A549 treated with dexamethasone at 1 μM for 4 hours (cell line): Measurements from ENCODE around the gene C20orf204. TPM values are rescaled to one million over a fixed set of nuclear protein-coding genes. Genes with fewer than 3 reads are reported as not detected.

Experiments
- total RNA-seq: library from RNA; stranded (reverse); fragments of 200-300 nt; extraction: Qiagen RNA extraction; gene quantifications from 5 replicates; pipeline ENCODE4 v1.2.3, GENCODE V29; 2022

C20orf204 gene, protein sequence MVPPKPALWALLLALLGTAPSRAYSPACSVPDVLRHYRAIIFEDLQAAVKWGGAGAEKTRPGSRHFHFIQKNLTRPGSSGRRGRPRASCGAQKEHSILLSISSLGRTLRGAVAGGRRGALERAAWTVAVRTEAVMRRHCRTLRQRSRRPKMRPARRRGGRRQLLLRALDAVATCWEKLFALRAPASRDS
- 0.18 to 0.39 TPM (median 0.29 TPM) in 5 replicates for total RNA-seq

DNA sequence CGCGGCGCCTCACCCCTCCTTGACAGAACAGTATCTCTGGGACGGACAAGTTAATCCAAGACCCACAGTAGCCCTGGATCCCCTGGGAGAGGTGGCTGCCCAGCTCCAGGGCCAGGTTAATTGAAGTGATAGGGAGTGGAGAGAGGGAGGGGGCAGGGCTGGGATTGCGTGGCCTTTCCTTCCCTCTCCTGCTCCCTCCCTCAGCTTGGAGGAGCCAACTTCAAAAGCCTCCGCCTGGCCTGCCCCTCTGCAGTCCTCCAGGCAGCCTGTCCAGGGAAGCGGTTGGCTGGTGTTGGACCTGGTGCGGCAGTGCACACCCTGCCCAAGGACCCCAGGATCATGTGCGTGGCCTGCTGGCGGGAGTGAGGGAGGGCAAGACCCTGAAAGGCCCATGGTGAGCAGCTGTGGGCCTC, at the start of gene C20orf204:
Gene C20orf204 (plus strand): TSS at position 250 of the 413 bp plus-strand sequence. CDS start 142 bp downstream, at position 392.

DNA sequence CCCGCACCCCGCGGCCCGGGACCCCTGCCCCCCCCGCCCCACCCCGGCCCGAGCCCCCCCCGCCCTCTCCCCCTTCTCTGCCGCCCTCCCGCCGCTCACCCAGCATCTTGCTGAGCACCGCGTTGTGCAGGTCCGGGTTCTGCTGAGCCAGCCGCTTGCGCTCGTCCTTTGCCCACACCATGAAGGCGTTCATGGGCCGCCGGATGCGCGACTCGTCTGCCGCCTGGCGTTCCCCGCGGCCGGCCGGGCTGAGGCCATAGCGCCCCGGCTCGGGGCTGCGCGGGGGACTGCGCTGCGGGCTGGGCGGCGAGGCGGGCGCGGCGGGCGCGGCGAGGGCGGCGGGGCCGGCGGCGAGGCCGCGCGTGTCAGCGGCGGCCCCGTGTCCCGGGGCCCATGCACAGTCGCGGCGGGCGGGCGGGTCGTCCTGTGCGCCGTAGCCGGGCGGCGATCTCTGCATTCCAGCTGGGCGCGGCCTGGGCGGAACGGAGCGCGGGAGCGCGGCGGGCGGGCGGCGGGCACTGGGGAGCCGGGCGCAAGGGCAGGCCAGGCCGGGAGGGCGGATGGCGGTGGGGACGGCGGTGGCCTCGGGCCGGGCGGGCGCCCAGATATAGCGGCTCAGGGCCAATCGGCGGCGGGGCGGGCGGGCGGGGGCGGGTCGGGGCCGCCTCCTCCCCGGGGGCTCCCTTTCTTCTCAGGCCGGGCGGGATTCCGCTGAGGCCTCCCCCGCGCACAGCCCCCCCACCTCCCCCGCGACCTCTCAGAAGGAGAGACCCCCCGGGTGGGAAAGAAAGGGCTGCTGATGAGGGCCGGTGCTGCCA, 13.3 kb downstream of the C20orf204 start, which contains the start of gene SOX18:
Gene SOX18 (minus strand): TSS at position 580 of the 818 bp plus-strand sequence. CDS start 123 bp downstream, at position 457.

DNA sequence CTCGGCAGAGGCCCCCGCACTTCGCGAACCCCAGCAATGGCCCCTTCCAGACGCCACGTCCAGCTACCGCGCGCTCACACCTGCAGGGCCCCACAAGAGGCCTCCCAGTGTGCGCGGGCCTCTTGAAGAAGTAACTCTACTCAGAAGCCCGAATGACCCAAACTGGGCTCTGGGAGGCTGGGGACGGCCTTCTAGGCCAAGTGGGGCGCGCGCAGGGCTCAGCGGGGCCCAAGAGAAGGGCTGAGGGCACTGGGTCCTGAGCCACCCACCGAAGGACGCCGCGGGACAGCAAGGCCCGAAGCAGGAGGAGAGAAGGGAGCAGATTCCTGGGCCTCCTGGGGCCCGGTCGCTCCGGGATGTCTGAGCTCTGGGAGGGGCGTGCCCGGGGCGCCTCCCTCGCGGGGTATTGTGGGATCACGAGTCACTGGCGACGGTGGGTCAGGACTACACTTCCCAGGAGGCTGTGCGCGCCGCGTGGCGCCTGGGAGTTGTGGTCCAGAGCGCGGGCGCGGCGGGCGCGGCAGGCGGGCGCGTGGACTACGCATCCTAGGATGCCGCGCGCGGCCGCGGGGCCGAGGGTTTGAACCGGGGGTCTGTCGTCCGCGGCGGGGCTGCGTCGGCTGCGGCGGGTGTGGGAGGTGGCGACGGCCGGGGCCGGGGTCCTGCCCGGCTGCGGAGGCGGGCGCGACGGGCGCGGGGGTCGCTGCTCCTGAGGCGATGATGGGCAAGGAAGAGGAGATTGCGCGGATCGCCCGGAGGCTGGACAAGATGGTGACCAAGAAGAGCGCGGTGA, 26.8 kb downstream of the C20orf204 start, which contains the start of gene TCEA2:
Gene TCEA2 (plus strand): TSS at position 603 of the 793 bp plus-strand sequence. CDS start 115 bp downstream, at position 718.

DNA sequence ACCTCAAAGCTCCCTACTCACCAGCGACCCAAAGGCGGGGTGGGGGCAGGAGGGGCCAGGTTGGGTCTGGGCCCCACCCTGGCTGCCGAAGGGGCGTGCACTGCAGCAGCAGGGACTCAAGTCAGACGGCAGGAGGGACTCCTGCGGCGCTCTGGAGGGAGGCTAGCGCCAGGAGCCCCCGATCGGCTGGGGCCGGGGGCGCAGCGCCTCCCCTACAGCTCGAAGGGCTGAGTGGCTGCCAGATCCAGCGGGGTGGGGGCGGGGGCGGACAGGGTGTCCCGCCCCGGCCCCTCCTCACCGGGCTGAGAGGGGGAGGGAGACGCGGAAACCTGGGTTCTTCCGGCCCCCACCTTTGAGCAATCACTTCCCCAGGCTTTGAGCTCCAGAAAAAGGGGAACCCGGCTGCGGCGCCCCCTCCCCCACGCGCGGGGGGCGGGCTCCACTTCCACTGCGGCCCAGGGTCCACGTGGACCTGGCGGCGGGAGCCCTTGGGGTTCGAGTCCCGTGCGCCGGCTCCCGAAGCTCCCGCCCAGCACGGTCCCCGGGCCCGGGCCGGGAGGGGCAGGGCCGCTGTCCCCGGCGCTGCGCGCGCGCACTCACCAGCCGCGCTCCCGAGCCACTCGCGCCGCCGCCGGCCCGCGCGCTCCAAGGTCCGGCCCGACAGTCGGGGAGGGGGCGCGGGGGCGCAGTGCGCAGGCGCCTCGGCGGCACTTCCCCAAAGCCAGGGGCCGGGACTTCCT, 43.5 kb downstream of the C20orf204 start, which contains the start of gene RGS19:
Gene RGS19 (minus strand): TSS at position 246 of the 740 bp plus-strand sequence. CDS start 2,632 bp downstream, outside the sequence.

DNA sequence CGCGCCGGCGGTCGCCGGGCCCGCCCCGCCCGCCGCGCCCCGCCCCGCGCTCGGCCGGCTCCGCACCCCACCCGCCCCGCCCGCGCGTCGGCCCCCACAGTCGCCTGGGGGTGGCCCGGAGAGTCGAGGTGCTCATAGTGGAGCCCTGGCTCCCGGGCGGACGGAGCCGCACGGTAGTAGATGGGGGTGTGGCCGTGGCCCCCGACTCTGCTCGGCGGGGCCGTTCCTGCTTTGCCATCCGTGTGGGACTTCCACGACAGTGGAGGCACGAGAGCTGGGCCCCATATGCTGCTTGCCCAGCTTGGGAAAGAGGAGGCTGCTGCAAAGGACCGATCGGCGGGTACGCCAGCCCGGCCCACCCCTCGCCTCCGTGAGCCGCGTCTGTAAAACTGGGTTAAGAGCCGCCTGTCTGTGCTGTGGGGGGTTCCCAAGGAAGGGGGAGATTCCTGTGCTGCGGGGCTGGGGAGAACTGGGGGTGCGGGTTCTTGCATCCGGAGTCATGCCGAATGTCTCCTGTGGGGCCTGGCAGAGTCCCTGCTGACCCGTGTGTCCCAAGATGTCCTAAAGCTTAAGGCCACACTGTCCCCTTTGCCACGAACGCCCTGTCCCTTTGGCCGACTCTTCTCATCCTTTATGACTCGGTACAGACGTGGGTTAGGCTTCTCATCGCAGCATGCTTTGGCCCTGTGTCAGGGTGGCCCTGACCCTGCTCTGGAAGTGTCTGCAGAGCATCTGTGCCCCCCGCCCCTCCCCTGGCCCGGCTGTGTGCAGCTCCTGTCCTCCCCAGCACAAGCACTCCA, 44.2 kb downstream of the C20orf204 start, which contains the start of gene OPRL1:
Gene OPRL1 (plus strand): TSS at position 70 of the 800 bp plus-strand sequence. CDS start 12,639 bp downstream, outside the sequence.

DNA sequence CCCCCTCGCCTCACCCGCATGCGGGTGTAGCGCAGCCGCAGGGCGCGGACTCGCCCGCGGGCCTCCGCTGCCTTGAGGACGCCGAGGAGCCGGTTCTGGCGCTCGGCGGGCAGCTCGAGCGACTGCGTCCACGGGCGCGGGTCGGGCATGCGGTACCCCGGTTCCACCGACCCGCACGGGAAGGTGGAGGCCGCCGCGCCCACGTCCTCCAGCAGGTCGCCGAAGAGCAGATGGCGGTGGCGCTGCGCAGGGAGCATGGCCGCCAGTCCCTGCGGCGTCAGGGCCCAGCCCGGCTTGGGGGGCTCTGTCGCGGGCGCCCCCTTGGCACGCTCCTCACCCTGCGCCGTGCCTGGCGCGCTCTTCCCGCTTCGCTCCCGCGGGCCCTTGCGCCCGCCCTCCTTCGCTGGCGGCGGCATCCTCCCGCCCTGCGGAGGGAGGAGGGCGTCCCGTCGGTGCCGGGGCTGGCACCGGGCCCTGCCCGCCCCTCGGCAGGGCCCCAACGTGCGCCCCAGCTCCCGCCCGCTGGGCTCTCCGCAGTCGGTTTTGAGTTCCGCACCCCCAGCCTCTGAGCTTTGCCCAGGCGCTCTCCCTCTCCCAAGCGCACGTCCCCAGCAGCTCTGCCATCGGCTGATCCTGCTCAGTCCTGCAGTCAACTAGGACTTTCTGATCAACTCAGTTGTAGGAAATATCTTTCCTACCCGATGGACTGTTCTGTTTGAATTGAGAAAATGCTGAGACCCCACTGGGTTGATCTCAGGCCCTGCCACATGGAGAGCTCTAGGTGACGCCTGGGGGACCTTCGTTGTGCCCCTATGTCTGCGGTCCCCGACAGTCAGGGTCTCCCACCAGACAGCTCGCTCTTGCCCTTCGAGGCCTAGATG, 48.1 kb downstream of the C20orf204 start, which contains the start of gene LKAAEAR1:
Gene LKAAEAR1 (minus strand): TSS at position 595 of the 881 bp plus-strand sequence. CDS start 179 bp downstream, at position 416.

Other genes with a start within 250 kb of the C20orf204 start
- gene ZBTB46, start 204.9 kb upstream of the C20orf204 start, total RNA-seq: 0.65 to 0.82 TPM (median 0.73 TPM) in 5 replicates
- gene ABHD16B, start 174.7 kb upstream of the C20orf204 start, total RNA-seq: not detected in 5 replicates
- 125 to 135 TPM (median 132 TPM) in 5 replicates for gene TPD52L2, start 170.9 kb upstream of the C20orf204 start, total RNA-seq
- gene DNAJC5, start 141.1 kb upstream of the C20orf204 start, total RNA-seq: 21.7 to 30.4 TPM (median 29.3 TPM) in 5 replicates
- 19.2 to 34.0 TPM (median 30.6 TPM) in 5 replicates for gene UCKL1, start 79.8 kb upstream of the C20orf204 start, total RNA-seq
- gene ZNF512B, start 66.3 kb upstream of the C20orf204 start, total RNA-seq: 8.8 to 14.4 TPM (median 13.0 TPM) in 5 replicates
- gene SAMD10, start 56.5 kb upstream of the C20orf204 start, total RNA-seq: not detected in 5 replicates
- gene PRPF6, start 55.0 kb upstream of the C20orf204 start, total RNA-seq: 47.9 to 59.1 TPM (median 58.3 TPM) in 5 replicates
- 1.1 to 2.7 TPM (median 1.9 TPM) in 5 replicates for gene SOX18, start 13.5 kb downstream of the C20orf204 start, total RNA-seq
- 30.6 to 51.5 TPM (median 46.2 TPM) in 5 replicates for gene TCEA2, start 27.0 kb downstream of the C20orf204 start, total RNA-seq
- 34.0 to 48.8 TPM (median 43.6 TPM) in 5 replicates for gene RGS19, start 43.3 kb downstream of the C20orf204 start, total RNA-seq
- 0.91 to 2.0 TPM (median 1.5 TPM) in 5 replicates for gene OPRL1, start 43.9 kb downstream of the C20orf204 start, total RNA-seq
- 0.68 to 1.4 TPM (median 1.0 TPM) in 5 replicates for gene LKAAEAR1, start 48.2 kb downstream of the C20orf204 start, total RNA-seq
- not detected in 5 replicates for gene NPBWR2, start 71.4 kb downstream of the C20orf204 start, total RNA-seq
- gene MYT1, start 128.3 kb downstream of the C20orf204 start, total RNA-seq: 0.14 to 0.89 TPM (median 0.27 TPM) in 5 replicates
- gene PCMTD2, start 219.6 kb downstream of the C20orf204 start, total RNA-seq: 9.2 to 12.8 TPM (median 12.4 TPM) in 5 replicates